Endodermal cell (in vitro differentiated cells): ENCODE results near the gene KIDINS220. TPM values are rescaled to one million over a fixed set of nuclear protein-coding genes. Genes with fewer than 3 reads are reported as not detected.

ENCODE experiments used
- DNase-seq: peaks from one replicate; pipeline ENCODE4 v3.0.0-alpha.2; 2017
- H3K27ac ChIP-seq: 2 replicates; pipeline ENCODE4 v1.5.1; 2013; ENCODE audit warnings: mild to moderate bottlenecking, low read depth, low read length, moderate library complexity
- H3K27me3 ChIP-seq: 2 replicates; pipeline ENCODE4 v1.6.1; 2013; ENCODE audit warnings: mild to moderate bottlenecking, low read length, moderate library complexity; ENCODE audit not compliant: insufficient read depth, control insufficient read depth, poor library complexity, severe bottlenecking
- H3K36me3 ChIP-seq: 2 replicates; pipeline ENCODE4 v1.7.0; 2013; ENCODE audit warnings: mild to moderate bottlenecking, low read length, moderate library complexity; ENCODE audit not compliant: control insufficient read depth, insufficient read depth
- H3K4me1 ChIP-seq: one replicate; pipeline ENCODE4 v1.7.0; 2013; ENCODE audit warnings: low read length; ENCODE audit not compliant: control insufficient read depth, insufficient read depth
- H3K4me3 ChIP-seq: 2 replicates; pipeline ENCODE4 v1.5.1; 2013; ENCODE audit warnings: mild to moderate bottlenecking, low read length, moderate library complexity
- H3K9ac ChIP-seq: 2 replicates; pipeline ENCODE4 v1.6.1; 2013; ENCODE audit warnings: mild to moderate bottlenecking, low read length, moderate library complexity; ENCODE audit not compliant: poor library complexity, severe bottlenecking; ENCODE audit errors: extremely low read depth
- H3K9me3 ChIP-seq: 2 replicates; pipeline ENCODE4 v1.6.1; 2013; ENCODE audit warnings: mild to moderate bottlenecking, low read length, moderate library complexity; ENCODE audit not compliant: control insufficient read depth
- H3K27ac Mint-ChIP-seq: 2 replicates; pipeline ENCODE4 v1.8.0; 2020; ENCODE audit warnings: mixed read lengths
- H3K27me3 Mint-ChIP-seq: 2 replicates; pipeline ENCODE4 v1.8.0; 2021; ENCODE audit warnings: mild to moderate bottlenecking, mixed read lengths; ENCODE audit not compliant: insufficient read depth
- H3K36me3 Mint-ChIP-seq: 2 replicates; pipeline ENCODE4 v1.8.0; 2020; ENCODE audit warnings: low read depth, mixed read lengths
- H3K4me1 Mint-ChIP-seq: 2 replicates; pipeline ENCODE4 v1.8.0; 2020; ENCODE audit warnings: mixed read lengths
- H3K4me3 Mint-ChIP-seq: 2 replicates; pipeline ENCODE4 v1.8.0; 2020; ENCODE audit warnings: mild to moderate bottlenecking, moderate library complexity, mixed read lengths
- H3K9me3 Mint-ChIP-seq: 2 replicates; pipeline ENCODE4 v1.8.0; 2020; ENCODE audit warnings: mild to moderate bottlenecking, mixed read lengths
- WGBS, 2 experiments: methylation state at CpG; one replicate each; pipeline versions ENCODE4 v1.1.5 to v1.1.7; 2013; ENCODE audit warnings: missing lambda C conversion rate in 2 of 2, mixed read lengths in 1 of 2; ENCODE audit not compliant: insufficient coverage in 1 of 2, insufficient read length in 1 of 2; 5-methylcytosine and 5-hydroxymethylcytosine counted together
- total RNA-seq, 2 donors: library from RNA; stranded (reverse); fragmentation: NEBNext Ultra II Directional in 1 of 2; extraction: Animal tissue kit (Norgen Biotek cat#: 25700) in 1 of 2; gene quantifications; 2 replicates in 1 of 2; 3 replicates in 1 of 2; pipeline ENCODE4 v1.2.1, GENCODE V29; 2021
- TF ChIP-seq, protein P1 (sequence below): fragments of 200-600 bp; sonication (generic); conservative IDR thresholded peaks from 2 replicates; pipeline ENCODE4 v1.5.0; 2021; ENCODE audit warnings: antibody characterized with exemption, mild to moderate bottlenecking

The KIDINS220 gene
- total RNA-seq, 2 donors from 2014 or later: 33.8 to 35.2 TPM

DNA sequence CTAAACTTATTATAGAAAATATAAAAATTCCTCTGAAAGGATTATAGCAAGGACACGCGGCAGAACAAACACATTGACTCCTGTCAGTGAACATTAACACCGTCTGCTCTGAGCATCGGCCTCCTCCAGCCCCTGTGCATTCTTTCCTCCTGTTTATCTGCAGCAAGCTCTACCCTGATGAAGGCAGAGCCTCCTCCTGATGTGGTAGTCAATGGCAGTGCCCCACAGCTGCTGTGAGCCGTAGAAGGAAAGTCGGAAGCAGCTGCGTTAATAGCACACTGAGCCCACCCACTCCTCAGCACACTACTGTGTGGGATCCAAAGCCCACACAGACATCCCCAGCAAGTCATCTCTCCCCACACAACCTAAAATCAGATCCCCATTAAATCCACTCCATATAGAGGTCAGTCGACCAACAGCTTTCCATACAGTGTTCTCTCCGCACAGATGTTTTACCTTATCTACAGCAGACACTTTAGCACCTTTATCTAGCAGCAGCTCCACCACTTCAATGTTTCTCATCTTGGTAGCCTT, 41.0 kb downstream of the KIDINS220 start:
- TF ChIP-seq, protein P1, sequence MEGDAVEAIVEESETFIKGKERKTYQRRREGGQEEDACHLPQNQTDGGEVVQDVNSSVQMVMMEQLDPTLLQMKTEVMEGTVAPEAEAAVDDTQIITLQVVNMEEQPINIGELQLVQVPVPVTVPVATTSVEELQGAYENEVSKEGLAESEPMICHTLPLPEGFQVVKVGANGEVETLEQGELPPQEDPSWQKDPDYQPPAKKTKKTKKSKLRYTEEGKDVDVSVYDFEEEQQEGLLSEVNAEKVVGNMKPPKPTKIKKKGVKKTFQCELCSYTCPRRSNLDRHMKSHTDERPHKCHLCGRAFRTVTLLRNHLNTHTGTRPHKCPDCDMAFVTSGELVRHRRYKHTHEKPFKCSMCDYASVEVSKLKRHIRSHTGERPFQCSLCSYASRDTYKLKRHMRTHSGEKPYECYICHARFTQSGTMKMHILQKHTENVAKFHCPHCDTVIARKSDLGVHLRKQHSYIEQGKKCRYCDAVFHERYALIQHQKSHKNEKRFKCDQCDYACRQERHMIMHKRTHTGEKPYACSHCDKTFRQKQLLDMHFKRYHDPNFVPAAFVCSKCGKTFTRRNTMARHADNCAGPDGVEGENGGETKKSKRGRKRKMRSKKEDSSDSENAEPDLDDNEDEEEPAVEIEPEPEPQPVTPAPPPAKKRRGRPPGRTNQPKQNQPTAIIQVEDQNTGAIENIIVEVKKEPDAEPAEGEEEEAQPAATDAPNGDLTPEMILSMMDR: no peak
- no peaks in the 10 kb centered on the region for H3K9me3 Mint-ChIP-seq
- H3K27ac Mint-ChIP-seq: no peak overlapping the region
- H3K4me1 Mint-ChIP-seq: no peaks in the 10 kb centered on the region
- Histone ChIP-seq H3K9ac (no peak overlapping the region), H3K4me3 (no peak overlapping the region), H3K4me1 (no peaks in the 10 kb centered on the region), H3K27ac (no peak overlapping the region), H3K36me3 (peaks cover 66% of the 10 kb centered on the region), H3K9me3 (no peaks in the 10 kb centered on the region), H3K27me3 (no peaks in the 10 kb centered on the region)
- peaks cover 29% of the 10 kb centered on the region for H3K36me3 Mint-ChIP-seq
- no peak for DNase-seq
- H3K4me3 Mint-ChIP-seq: no peak overlapping the region
- WGBS, 2 experiments: 94 to 95% methylated on average over 9 of the region's 9 CpGs
- no peaks in the 10 kb centered on the region for H3K27me3 Mint-ChIP-seq

GRCh38 chr2:8794923-8795825, 42.2 kb downstream of the KIDINS220 start:
- WGBS, 2 experiments: 93 to 95% methylated on average over 6 to 8 of the region's 8 CpGs
- Histone ChIP-seq H3K27ac (no peak overlapping the region), H3K27me3 (no peaks in the 10 kb centered on the region), H3K4me1 (no peaks in the 10 kb centered on the region), H3K4me3 (no peak overlapping the region), H3K9me3 (no peaks in the 10 kb centered on the region), H3K9ac (no peak overlapping the region), H3K36me3 (peaks cover 71% of the 10 kb centered on the region)
- Mint-ChIP-seq H3K9me3 (no peaks in the 10 kb centered on the region), H3K36me3 (peaks cover 31% of the 10 kb centered on the region), H3K4me3 (no peak overlapping the region), H3K27ac (no peak overlapping the region), H3K4me1 (no peaks in the 10 kb centered on the region), H3K27me3 (no peaks in the 10 kb centered on the region)
- no peak for DNase-seq
- TF ChIP-seq, protein P1: no peak

GRCh38 chr2:8790739-8791162, 46.7 kb downstream of the KIDINS220 start:
- H3K4me3 Mint-ChIP-seq: no peak overlapping the region
- Histone ChIP-seq H3K9ac (no peak overlapping the region), H3K4me3 (no peak overlapping the region), H3K36me3 (peaks cover 77% of the 10 kb centered on the region), H3K9me3 (peaks cover 7% of the 10 kb centered on the region), H3K27me3 (no peaks in the 10 kb centered on the region), H3K4me1 (no peaks in the 10 kb centered on the region), H3K27ac (no peak overlapping the region)
- H3K9me3 Mint-ChIP-seq: peaks cover 4% of the 10 kb centered on the region
- 88 to 100% methylated on average over 2 of the region's 2 CpGs for WGBS, 2 experiments
- no peaks in the 10 kb centered on the region for H3K27me3 Mint-ChIP-seq
- no peak overlapping the region for H3K27ac Mint-ChIP-seq
- no peak for DNase-seq
- H3K36me3 Mint-ChIP-seq: peaks cover 45% of the 10 kb centered on the region
- TF ChIP-seq, protein P1: no peak
- H3K4me1 Mint-ChIP-seq: no peaks in the 10 kb centered on the region
